ENCODE results near the gene PTOV1. TPM values are rescaled to one million over a fixed set of nuclear protein-coding genes. Genes with fewer than 3 reads are reported as not detected.

The PTOV1 gene
- total and polyA plus RNA-seq, 2 of the 13 experiments (the other 11 are each of a cell fraction or from before 2014, with no cell fraction given), result 63.5 to 68.5 TPM

DNA sequence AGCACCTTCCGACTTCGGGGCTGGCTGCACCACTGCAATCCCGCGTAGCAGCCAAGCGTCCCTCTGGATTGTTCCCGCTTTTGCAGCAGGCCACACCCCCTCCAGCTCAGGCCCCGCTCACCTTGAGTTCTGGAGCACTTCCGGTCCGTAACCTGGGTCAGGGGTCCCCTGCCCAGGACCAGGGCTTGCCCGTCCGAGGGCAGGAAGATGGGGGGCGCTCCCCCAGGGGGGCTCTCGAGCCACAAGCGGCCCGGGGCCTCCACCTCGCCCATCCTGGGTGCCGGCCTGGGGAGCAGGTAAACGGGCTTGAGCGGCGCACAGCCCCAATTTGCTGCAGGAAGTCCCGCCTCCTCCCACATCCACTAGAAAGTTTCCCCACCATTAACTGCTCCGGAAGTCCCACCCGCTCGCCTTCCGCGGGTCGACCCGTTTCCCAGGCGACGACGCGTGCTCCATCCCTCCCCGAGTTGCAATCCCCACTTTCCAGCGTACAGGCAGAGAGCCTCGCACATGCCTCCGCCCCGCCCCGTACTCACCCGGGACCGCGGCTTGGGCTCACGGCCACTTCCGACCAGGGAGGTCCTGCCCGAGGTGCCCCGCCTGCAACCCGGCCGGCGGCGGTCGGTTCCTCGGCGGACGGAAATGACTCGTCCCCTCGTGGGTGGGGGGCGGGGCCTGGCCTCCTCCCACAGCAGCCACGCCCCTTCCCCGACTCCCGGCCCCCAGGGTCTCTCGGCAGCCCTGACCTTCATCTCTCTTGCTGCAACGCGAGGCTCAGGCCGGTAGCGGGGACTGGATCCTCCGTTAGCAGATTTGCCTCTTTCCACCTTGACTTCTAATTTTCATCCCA, 16.2 kb downstream of the PTOV1 start, which contains the start of gene PNKP (continued):
- TF ChIP-seq ZNF782 (CRISPR knock-in tag; IDR thresholded peaks at IDR 0.05; ENCODE audit: borderline replicate concordance) (peak; percentile 45; the same call in 1 of the 2 replicates), ZNF891 (CRISPR knock-in tag; IDR thresholded peaks at IDR 0.05) (no peak; the same call in 1 of the 2 replicates), ZNF816 (CRISPR knock-in tag; IDR thresholded peaks at IDR 0.05; ENCODE audit: borderline replicate concordance) (no peak; the same call in 1 of the 2 replicates), ZNF768 (CRISPR knock-in tag; IDR thresholded peaks at IDR 0.05) (0 out of 2 replicates have a peak, but pooled peaks have one; percentile 52), ZNF34 (CRISPR knock-in tag; IDR thresholded peaks at IDR 0.05; ENCODE audit: borderline replicate concordance) (no peak), POGZ (CRISPR knock-in tag; IDR thresholded peaks at IDR 0.05) (peak; percentile 68; the same call in 1 of the 2 replicates), ZNF569 (CRISPR knock-in tag; IDR thresholded peaks at IDR 0.05; ENCODE audit: borderline replicate concordance) (no peak)
- TF ChIP-seq, protein P1, sequence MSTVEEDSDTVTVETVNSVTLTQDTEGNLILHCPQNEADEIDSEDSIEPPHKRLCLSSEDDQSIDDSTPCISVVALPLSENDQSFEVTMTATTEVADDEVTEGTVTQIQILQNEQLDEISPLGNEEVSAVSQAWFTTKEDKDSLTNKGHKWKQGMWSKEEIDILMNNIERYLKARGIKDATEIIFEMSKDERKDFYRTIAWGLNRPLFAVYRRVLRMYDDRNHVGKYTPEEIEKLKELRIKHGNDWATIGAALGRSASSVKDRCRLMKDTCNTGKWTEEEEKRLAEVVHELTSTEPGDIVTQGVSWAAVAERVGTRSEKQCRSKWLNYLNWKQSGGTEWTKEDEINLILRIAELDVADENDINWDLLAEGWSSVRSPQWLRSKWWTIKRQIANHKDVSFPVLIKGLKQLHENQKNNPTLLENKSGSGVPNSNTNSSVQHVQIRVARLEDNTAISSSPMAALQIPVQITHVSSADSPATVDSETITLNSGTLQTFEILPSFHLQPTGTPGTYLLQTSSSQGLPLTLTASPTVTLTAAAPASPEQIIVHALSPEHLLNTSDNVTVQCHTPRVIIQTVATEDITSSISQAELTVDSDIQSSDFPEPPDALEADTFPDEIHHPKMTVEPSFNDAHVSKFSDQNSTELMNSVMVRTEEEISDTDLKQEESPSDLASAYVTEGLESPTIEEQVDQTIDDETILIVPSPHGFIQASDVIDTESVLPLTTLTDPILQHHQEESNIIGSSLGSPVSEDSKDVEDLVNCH (CRISPR knock-in tag; IDR thresholded peaks at IDR 0.05), result no peak
- TF ChIP-seq, protein P2, sequence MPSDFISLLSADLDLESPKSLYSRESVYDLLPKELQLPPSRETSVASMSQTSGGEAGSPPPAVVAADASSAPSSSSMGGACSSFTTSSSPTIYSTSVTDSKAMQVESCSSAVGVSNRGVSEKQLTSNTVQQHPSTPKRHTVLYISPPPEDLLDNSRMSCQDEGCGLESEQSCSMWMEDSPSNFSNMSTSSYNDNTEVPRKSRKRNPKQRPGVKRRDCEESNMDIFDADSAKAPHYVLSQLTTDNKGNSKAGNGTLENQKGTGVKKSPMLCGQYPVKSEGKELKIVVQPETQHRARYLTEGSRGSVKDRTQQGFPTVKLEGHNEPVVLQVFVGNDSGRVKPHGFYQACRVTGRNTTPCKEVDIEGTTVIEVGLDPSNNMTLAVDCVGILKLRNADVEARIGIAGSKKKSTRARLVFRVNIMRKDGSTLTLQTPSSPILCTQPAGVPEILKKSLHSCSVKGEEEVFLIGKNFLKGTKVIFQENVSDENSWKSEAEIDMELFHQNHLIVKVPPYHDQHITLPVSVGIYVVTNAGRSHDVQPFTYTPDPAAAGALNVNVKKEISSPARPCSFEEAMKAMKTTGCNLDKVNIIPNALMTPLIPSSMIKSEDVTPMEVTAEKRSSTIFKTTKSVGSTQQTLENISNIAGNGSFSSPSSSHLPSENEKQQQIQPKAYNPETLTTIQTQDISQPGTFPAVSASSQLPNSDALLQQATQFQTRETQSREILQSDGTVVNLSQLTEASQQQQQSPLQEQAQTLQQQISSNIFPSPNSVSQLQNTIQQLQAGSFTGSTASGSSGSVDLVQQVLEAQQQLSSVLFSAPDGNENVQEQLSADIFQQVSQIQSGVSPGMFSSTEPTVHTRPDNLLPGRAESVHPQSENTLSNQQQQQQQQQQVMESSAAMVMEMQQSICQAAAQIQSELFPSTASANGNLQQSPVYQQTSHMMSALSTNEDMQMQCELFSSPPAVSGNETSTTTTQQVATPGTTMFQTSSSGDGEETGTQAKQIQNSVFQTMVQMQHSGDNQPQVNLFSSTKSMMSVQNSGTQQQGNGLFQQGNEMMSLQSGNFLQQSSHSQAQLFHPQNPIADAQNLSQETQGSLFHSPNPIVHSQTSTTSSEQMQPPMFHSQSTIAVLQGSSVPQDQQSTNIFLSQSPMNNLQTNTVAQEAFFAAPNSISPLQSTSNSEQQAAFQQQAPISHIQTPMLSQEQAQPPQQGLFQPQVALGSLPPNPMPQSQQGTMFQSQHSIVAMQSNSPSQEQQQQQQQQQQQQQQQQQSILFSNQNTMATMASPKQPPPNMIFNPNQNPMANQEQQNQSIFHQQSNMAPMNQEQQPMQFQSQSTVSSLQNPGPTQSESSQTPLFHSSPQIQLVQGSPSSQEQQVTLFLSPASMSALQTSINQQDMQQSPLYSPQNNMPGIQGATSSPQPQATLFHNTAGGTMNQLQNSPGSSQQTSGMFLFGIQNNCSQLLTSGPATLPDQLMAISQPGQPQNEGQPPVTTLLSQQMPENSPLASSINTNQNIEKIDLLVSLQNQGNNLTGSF (CRISPR knock-in tag; IDR thresholded peaks at IDR 0.05), result no peak
- TF ChIP-seq, protein P3, sequence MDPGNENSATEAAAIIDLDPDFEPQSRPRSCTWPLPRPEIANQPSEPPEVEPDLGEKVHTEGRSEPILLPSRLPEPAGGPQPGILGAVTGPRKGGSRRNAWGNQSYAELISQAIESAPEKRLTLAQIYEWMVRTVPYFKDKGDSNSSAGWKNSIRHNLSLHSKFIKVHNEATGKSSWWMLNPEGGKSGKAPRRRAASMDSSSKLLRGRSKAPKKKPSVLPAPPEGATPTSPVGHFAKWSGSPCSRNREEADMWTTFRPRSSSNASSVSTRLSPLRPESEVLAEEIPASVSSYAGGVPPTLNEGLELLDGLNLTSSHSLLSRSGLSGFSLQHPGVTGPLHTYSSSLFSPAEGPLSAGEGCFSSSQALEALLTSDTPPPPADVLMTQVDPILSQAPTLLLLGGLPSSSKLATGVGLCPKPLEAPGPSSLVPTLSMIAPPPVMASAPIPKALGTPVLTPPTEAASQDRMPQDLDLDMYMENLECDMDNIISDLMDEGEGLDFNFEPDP (CRISPR knock-in tag; conservative IDR thresholded peaks at IDR 0.05), result no peak
- TF ChIP-seq, protein P4, sequence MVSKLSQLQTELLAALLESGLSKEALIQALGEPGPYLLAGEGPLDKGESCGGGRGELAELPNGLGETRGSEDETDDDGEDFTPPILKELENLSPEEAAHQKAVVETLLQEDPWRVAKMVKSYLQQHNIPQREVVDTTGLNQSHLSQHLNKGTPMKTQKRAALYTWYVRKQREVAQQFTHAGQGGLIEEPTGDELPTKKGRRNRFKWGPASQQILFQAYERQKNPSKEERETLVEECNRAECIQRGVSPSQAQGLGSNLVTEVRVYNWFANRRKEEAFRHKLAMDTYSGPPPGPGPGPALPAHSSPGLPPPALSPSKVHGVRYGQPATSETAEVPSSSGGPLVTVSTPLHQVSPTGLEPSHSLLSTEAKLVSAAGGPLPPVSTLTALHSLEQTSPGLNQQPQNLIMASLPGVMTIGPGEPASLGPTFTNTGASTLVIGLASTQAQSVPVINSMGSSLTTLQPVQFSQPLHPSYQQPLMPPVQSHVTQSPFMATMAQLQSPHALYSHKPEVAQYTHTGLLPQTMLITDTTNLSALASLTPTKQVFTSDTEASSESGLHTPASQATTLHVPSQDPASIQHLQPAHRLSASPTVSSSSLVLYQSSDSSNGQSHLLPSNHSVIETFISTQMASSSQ (IDR thresholded peaks at IDR 0.05; ENCODE audit: low read depth), result no peak
- TF ChIP-seq, protein P4 (CRISPR knock-in tag; IDR thresholded peaks at IDR 0.05; ENCODE audit: borderline replicate concordance), result peak; percentile 60; the same call in 1 of the 2 replicates
- TF ChIP-seq, protein P5, sequence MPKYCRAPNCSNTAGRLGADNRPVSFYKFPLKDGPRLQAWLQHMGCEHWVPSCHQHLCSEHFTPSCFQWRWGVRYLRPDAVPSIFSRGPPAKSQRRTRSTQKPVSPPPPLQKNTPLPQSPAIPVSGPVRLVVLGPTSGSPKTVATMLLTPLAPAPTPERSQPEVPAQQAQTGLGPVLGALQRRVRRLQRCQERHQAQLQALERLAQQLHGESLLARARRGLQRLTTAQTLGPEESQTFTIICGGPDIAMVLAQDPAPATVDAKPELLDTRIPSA (CRISPR knock-in tag; IDR thresholded peaks at IDR 0.05; ENCODE audit: borderline replicate concordance), result no peak; the same call in 1 of the 2 replicates

Data from HepG2 (cell line).